ENCODE measurements around the gene CPED1.
A peak's percentile ranks its signal among the peaks of the same experiment; 100 is the strongest.

GRCh38 chr7:121032645-121033460 lies 44.3 kb downstream of the CPED1 start:
- TF ChIP-seq, protein P1, sequence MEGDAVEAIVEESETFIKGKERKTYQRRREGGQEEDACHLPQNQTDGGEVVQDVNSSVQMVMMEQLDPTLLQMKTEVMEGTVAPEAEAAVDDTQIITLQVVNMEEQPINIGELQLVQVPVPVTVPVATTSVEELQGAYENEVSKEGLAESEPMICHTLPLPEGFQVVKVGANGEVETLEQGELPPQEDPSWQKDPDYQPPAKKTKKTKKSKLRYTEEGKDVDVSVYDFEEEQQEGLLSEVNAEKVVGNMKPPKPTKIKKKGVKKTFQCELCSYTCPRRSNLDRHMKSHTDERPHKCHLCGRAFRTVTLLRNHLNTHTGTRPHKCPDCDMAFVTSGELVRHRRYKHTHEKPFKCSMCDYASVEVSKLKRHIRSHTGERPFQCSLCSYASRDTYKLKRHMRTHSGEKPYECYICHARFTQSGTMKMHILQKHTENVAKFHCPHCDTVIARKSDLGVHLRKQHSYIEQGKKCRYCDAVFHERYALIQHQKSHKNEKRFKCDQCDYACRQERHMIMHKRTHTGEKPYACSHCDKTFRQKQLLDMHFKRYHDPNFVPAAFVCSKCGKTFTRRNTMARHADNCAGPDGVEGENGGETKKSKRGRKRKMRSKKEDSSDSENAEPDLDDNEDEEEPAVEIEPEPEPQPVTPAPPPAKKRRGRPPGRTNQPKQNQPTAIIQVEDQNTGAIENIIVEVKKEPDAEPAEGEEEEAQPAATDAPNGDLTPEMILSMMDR (IDR thresholded peaks at IDR 0.05) = no peak
- TF ChIP-seq POLR2AphosphoS5 (IDR thresholded peaks at IDR 0.05) = peak in 2 of 4 donors; percentile 43 to 53
- TF ChIP-seq EP300 (IDR thresholded peaks at IDR 0.05) = no peak
